HepG2 (cell line): Measurements from ENCODE around the gene AHCY. TPM values are rescaled to one million over a fixed set of nuclear protein-coding genes. Genes with fewer than 3 reads are reported as not detected.
A peak's percentile ranks its signal among the peaks of the same experiment; 100 is the strongest.

Source experiments
- EZH2 ChIP-seq: conservative IDR thresholded peaks from 2 replicates; pipeline ENCODE4 v1.6.1; 2012; ENCODE audit warnings: mild to moderate bottlenecking, low read depth, low read length, moderate library complexity
- FOXK1 ChIP-seq: sonication (generic); formaldehyde crosslinking; IDR thresholded peaks from 2 replicates; pipeline ENCODE4 v1.4.0; 2020; ENCODE audit warnings: low read depth, missing genetic modification reagents, borderline replicate concordance
- HOXA9 ChIP-seq: sonication (generic); formaldehyde crosslinking; IDR thresholded peaks from 2 replicates; pipeline ENCODE4 v1.8.1; 2022; ENCODE audit warnings: missing genetic modification reagents, mild to moderate bottlenecking, moderate library complexity, borderline replicate concordance
- NONO ChIP-seq, 2 experiments: fragments of 450-650 bp in 1 of 2; sonication (generic) in 1 of 2; formaldehyde crosslinking in 1 of 2; IDR thresholded peaks in 1 of 2; conservative IDR thresholded peaks in 1 of 2; 2 replicates each; pipeline versions ENCODE4 v1.6.1 to v1.8.0; 2017 to 2022; ENCODE audit warnings: mild to moderate bottlenecking in 1 of 2, missing genetic modification reagents in 1 of 2, moderate library complexity in 1 of 2
- REST ChIP-seq, 2 experiments: IDR thresholded peaks; 2 replicates each; pipeline ENCODE4 v1.6.1; 2011 to 2012; ENCODE audit warnings: low read length in 2 of 2, borderline replicate concordance in 1 of 2, low read depth in 1 of 2, mild to moderate bottlenecking in 1 of 2, moderate library complexity in 1 of 2
- STAT6 ChIP-seq: sonication (generic); formaldehyde crosslinking; IDR thresholded peaks from 2 replicates; pipeline ENCODE4 v1.4.0; 2020; ENCODE audit warnings: missing genetic modification reagents, mild to moderate bottlenecking, borderline replicate concordance
- TEAD2 ChIP-seq: sonication (generic); formaldehyde crosslinking; IDR thresholded peaks from 2 replicates; pipeline ENCODE4 v1.9.0; 2021; ENCODE audit warnings: missing genetic modification reagents
- THAP9 ChIP-seq: sonication (generic); formaldehyde crosslinking; IDR thresholded peaks from 2 replicates; pipeline ENCODE4; 2020; ENCODE audit warnings: missing genetic modification reagents, mild to moderate bottlenecking, borderline replicate concordance
- ZNF468 ChIP-seq: sonication (generic); formaldehyde crosslinking; IDR thresholded peaks from 2 replicates; pipeline ENCODE4 v1.8.0; 2022; ENCODE audit warnings: mild to moderate bottlenecking, moderate library complexity, missing genetic modification reagents
- ZNF552 ChIP-seq: sonication (generic); formaldehyde crosslinking; IDR thresholded peaks from 2 replicates; pipeline ENCODE4 v1.9.0; 2022; ENCODE audit warnings: missing genetic modification reagents, mild to moderate bottlenecking, borderline replicate concordance
- ZNF567 ChIP-seq: sonication (generic); formaldehyde crosslinking; IDR thresholded peaks from 2 replicates; pipeline ENCODE4 v1.8.1; 2023; ENCODE audit warnings: mild to moderate bottlenecking, missing genetic modification reagents, borderline replicate concordance
- ZNF713 ChIP-seq: sonication (generic); formaldehyde crosslinking; IDR thresholded peaks from 2 replicates; pipeline ENCODE4 v1.4.0; 2020; ENCODE audit warnings: mild to moderate bottlenecking, missing genetic modification reagents
- ZNF761 ChIP-seq: sonication (generic); formaldehyde crosslinking; conservative IDR thresholded peaks from 2 replicates; pipeline ENCODE4 v1.4.0; 2020; ENCODE audit warnings: mild to moderate bottlenecking, missing genetic modification reagents
- ZNF782 ChIP-seq: sonication (generic); formaldehyde crosslinking; IDR thresholded peaks from 2 replicates; pipeline ENCODE4 v1.4.0; 2020; ENCODE audit warnings: missing genetic modification reagents, mild to moderate bottlenecking, borderline replicate concordance
- ZSCAN20 ChIP-seq: sonication (generic); formaldehyde crosslinking; IDR thresholded peaks from 2 replicates; pipeline ENCODE4 v1.4.0; 2020; ENCODE audit warnings: missing genetic modification reagents, mild to moderate bottlenecking, borderline replicate concordance
- polyA plus RNA-seq, 8 experiments: library from polyadenylated mRNA; depleted of rRNA in 3 of 8; stranded (reverse) in 7 of 8; unstranded in 1 of 8; fragments of >200 nt; fragmentation: Illumina TruSeq in 4 of 8; extraction: Trizol in 4 of 8; gene quantifications; 2 replicates each; pipeline versions ENCODE4 v1.2.1 to v1.2.3, GENCODE V29; 2011 to 2016; ENCODE audit warnings: low read depth in 4 of 8, missing spikeins in 1 of 8, mixed read lengths in 1 of 8; ENCODE audit not compliant: insufficient read depth in 1 of 8
- total RNA-seq, 5 experiments: library from RNA; depleted of rRNA; stranded (reverse); fragments of >200 nt; fragmentation: Illumina TruSeq; extraction: Trizol; gene quantifications; 2 replicates each; pipeline ENCODE4 v1.2.3, GENCODE V29; 2016; ENCODE audit warnings: low read depth in 1 of 5
- TF ChIP-seq, protein P1 (sequence below): sonication (generic); formaldehyde crosslinking; IDR thresholded peaks from 2 replicates; pipeline ENCODE4 v1.4.0; 2020; ENCODE audit warnings: mild to moderate bottlenecking, low read depth, missing genetic modification reagents

The AHCY gene
- total and polyA plus RNA-seq, 2 of the 13 experiments (the other 11 are each of a cell fraction or from before 2014, with no cell fraction given): 407 to 419 TPM

GRCh38 chr20:34334654-34335407 lies 31.7 kb upstream of the AHCY start (continued):
- no peak for TF ChIP-seq THAP9 (CRISPR knock-in tag)
- TF ChIP-seq ZNF782: no peak
- TF ChIP-seq ZNF713 (CRISPR knock-in tag): no peak
- 0 out of 2 replicates have a peak, but pooled peaks have one; percentile 21 for TF ChIP-seq ZSCAN20 (CRISPR knock-in tag)
- 0 out of 2 replicates have a peak, but pooled peaks have one; percentile 57 for TF ChIP-seq ZNF552 (CRISPR knock-in tag)
- no peak for TF ChIP-seq ZNF761 (CRISPR knock-in tag)
- no peak for TF ChIP-seq HOXA9 (CRISPR knock-in tag)
- no peak for TF ChIP-seq TEAD2
- no peak for TF ChIP-seq ZNF567 (CRISPR knock-in tag)
- no peak for TF ChIP-seq FOXK1 (CRISPR knock-in tag)
- no peak for TF ChIP-seq NONO (IDR thresholded peaks at IDR 0.05)
- TF ChIP-seq NONO (CRISPR knock-in tag; conservative IDR thresholded peaks at IDR 0.05): no peak
- TF ChIP-seq EZH2: no peak
- no peak for TF ChIP-seq ZNF468 (CRISPR knock-in tag)
- TF ChIP-seq STAT6 (CRISPR knock-in tag): no peak
- TF ChIP-seq REST (IDR thresholded peaks at IDR 0.05; ENCODE audit: borderline replicate concordance in 1 of 2, low read depth in 1 of 2, low read length in 2 of 2): no peak
- TF ChIP-seq, protein P1, sequence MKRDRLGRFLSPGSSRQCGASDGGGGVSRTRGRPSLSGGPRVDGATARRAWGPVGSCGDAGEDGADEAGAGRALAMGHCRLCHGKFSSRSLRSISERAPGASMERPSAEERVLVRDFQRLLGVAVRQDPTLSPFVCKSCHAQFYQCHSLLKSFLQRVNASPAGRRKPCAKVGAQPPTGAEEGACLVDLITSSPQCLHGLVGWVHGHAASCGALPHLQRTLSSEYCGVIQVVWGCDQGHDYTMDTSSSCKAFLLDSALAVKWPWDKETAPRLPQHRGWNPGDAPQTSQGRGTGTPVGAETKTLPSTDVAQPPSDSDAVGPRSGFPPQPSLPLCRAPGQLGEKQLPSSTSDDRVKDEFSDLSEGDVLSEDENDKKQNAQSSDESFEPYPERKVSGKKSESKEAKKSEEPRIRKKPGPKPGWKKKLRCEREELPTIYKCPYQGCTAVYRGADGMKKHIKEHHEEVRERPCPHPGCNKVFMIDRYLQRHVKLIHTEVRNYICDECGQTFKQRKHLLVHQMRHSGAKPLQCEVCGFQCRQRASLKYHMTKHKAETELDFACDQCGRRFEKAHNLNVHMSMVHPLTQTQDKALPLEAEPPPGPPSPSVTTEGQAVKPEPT: 0 out of 2 replicates have a peak, but pooled peaks have one; percentile 67
